Measurements from ENCODE around the gene CDC42EP2.

DNA sequence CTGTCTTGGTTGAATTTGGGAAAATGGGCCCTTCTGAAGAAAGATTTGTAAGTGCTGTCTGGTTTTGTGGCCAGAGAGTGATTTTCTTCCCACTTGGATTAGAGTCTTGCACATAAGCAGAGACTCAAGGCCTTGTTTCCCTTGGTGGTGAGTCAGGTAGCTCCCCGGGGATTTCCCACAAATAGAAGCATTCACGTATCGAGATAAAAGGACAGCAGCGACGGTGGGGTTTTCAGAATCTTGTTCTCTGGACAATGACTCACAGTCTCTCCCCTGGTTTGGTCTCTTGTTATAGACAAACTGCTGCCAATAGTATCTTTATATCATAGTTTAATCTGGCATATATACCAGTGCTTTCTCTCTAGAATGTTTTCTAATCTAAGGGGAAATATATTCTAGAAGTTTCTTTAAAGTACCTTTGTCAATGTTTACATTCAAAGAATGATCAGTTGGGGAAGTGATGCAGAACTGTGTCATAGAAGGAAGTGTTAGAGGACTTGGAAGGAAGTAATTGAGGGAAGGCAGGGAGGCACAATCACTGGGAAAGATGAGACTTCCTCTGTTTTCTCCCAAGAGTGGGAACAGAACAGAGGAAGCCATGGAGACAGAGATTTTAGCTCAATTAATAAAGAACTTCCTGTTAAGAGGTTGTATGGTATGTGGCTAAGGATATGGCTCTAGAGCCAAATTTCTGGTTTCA is 34.8 kb upstream of the CDC42EP2 start:
- TF ChIP-seq, protein P1, sequence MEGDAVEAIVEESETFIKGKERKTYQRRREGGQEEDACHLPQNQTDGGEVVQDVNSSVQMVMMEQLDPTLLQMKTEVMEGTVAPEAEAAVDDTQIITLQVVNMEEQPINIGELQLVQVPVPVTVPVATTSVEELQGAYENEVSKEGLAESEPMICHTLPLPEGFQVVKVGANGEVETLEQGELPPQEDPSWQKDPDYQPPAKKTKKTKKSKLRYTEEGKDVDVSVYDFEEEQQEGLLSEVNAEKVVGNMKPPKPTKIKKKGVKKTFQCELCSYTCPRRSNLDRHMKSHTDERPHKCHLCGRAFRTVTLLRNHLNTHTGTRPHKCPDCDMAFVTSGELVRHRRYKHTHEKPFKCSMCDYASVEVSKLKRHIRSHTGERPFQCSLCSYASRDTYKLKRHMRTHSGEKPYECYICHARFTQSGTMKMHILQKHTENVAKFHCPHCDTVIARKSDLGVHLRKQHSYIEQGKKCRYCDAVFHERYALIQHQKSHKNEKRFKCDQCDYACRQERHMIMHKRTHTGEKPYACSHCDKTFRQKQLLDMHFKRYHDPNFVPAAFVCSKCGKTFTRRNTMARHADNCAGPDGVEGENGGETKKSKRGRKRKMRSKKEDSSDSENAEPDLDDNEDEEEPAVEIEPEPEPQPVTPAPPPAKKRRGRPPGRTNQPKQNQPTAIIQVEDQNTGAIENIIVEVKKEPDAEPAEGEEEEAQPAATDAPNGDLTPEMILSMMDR (IDR thresholded peaks at IDR 0.05) = no peak
- no peak for TF ChIP-seq POLR2A (IDR thresholded peaks at IDR 0.05)
